GM12873 (cell line): ENCODE results near the gene ZBTB9.

ENCODE experiments used
- TF ChIP-seq, protein P1 (sequence below): IDR thresholded peaks from 2 replicates; pipeline ENCODE4 v1.5.1; 2012; ENCODE audit warnings: low read depth, mild to moderate bottlenecking, moderate library complexity, low read length, control low read depth; ENCODE audit not compliant: insufficient read depth; ENCODE audit errors: missing control alignments

ZBTB9 gene

DNA sequence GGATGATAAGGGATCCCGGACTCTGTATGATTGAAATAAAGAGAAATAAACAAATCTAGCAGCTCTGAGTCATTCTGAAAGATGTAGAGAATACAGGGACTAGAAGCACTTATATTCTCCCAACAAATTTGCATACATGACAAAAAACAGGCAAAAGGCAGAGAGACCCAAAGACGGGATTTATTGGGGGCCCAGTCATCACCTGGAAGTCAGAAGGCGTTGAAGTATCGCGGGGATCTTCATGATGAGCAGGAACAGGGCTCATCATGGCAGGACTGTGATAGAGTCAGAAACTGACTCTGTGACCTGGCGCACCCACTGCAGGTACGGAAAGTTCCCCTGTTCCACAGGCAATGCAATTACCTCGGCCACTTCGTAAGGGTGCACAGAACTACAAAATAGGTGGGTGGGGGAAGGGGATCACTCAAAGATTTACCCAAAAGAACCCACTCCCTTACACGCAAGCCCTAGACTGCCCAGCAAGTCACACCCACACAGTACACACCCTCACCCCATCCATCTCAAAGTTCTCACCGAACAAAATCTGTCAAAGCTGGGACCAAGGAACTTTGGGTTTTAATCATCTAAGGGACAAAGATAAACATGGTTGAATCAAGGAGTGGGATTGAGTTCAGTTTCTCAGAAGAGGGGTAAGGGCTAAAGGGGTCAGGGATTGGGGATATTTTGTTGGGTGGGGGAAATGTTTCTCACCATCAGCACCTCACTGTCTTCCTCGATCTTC is 37.8 kb upstream of the ZBTB9 start:
- TF ChIP-seq, protein P1, sequence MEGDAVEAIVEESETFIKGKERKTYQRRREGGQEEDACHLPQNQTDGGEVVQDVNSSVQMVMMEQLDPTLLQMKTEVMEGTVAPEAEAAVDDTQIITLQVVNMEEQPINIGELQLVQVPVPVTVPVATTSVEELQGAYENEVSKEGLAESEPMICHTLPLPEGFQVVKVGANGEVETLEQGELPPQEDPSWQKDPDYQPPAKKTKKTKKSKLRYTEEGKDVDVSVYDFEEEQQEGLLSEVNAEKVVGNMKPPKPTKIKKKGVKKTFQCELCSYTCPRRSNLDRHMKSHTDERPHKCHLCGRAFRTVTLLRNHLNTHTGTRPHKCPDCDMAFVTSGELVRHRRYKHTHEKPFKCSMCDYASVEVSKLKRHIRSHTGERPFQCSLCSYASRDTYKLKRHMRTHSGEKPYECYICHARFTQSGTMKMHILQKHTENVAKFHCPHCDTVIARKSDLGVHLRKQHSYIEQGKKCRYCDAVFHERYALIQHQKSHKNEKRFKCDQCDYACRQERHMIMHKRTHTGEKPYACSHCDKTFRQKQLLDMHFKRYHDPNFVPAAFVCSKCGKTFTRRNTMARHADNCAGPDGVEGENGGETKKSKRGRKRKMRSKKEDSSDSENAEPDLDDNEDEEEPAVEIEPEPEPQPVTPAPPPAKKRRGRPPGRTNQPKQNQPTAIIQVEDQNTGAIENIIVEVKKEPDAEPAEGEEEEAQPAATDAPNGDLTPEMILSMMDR, result no peak

DNA sequence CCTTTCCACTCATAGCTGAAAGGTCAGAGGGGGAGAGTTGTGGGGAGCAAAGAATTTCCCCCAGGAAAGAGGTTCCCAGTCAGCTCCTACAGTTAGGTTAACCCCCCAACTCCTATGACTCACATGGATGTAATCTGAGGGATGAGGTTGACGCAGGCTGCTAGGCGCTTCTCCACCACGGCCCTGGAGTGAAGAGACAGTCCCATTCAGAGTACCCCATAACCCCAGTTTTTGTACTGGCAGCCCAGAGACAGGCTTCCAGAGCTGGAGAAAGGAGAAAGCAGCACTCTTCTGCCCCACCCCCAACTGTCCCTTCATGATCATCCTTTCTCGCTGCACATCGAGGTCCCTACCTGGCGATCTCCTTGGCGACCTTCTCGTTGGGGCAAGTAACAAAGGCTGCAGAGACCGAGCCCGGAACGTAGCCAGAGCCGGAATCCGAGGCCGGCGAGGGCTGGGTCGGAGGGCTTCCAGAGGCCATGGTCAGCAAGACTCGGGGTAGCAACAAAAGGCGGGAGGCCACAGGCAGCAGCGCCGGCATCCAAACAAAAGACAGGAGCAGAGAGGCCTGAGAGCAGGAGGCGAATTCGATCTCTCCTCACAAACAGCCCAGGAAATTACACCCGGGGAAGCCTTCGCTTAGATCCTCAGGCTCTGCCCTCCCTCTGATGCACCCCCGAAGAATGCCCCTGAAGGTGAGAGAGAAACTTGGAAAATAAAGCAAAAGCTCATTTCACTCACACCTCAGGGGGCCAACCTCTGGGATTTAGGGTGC is 37.1 kb upstream of the ZBTB9 start:
- TF ChIP-seq, protein P1, result no peak

DNA sequence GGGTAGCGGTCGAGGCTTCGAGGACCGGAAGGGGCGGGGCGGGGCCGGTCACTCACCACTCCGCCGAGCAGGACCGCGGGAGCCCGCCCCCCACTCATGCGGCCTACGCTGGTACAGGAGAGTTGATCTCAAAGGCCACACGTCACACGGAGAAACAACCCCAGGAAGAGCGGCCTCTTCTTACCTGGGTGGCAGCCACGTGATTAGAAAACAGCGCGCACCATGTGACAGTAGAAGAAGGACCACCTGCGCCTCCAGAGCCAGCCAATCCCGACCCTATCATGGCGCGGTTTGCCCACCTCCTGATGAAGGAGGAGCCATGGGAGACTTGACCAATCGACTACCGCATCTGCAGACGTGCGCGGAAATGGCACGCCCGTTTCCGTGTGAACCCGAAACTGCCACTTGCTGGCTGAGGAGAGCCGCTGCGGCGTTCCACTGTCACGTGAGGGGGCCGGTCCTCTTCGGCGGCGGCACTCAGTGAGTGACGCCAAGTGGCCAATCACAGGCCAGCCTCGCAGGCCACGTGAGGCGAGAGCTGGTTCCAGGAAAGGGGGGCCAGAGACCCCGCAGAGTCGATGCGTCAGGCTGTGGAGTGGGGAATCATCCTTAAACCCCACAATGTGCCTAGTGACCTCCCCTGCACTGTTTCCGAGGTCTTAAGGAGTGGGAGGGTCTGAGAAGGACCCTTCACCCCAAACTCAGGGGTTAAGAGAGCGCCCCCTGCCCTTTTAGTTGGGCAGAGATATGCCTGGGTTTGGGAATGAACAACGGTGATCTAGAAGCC is 36.3 kb upstream of the ZBTB9 start, which contains the start of gene CUTA:
TSS of gene CUTA (minus strand) at position 205 of the 787 bp plus-strand sequence. CDS start at position 98, 107 bp downstream.
- TF ChIP-seq, protein P1, result peak; percentile 61

DNA sequence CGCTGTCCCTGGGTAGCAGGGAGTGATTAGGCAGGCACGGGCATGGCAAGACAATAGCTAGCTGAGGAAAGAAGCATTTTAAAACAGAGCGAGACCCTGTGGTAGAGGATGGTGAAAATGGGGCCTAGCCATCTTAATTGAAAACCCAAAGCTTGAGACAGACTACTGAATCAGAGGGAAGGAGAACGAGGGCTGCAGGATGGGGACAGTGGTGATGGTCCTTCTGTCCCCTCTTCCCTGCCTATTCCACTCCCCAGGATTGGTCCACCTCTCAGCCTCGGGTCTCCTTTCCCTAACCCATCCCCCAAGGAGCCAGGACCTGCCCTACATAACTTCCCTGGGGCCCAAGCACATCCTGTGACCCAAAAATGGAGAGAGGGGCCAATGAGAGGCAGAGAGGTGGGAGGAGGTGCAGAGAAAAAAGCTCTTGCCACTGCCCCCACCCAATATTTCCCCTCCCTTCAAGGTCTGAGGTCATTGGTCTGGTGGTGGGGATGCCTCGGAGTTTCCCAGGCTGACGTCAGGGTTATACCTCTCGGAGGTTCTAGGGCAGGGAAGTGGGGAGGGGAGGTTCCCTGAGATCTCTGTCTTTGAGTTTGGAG is 35.6 kb upstream of the ZBTB9 start:
- TF ChIP-seq, protein P1, result no peak

DNA sequence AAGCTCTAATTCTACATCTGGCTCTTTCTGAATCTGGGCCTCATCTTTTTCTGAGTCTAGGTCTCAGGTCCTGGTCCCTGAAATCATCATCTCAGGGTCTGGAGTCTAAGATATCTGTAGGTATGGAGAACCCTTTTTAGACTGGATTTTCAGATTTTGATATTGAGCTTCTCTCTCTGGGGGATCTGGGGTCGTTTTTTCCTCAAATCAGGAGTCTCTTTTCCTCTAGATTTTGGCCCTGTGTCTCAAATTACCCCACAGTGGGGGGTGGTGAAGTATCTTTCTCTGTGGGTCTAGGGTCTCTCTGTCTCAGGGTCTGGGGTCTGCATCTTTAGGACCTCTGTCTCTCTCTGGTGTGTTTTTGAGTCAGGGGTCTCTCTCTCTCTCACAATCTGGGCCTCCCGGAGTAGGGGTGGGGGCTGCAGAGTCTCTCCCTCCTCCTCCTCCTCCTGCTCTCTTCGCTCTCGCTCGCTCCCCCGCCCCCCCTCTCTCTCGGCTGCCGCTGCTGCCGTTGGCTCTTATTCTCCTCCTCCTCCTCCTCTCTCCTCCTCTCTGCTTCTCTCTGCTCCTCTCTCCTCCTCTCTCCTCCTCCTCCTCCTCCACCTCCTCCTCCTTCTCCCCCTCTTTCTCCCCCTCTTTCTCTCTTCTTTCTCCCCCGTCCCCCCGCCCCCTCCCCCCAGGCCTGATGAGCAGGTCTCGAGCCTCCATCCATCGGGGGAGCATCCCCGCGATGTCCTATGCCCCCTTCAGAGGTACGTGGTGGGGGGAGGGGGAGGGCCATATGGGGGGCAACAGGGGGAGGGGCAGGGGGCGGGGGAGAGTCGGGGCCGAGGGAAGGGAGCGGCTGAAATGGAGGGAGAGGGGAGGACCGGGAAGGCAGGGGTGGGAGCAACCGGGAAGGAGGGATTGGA is 34.5 kb upstream of the ZBTB9 start, which contains the start of gene SYNGAP1:
TSS of gene SYNGAP1 (plus strand) at position 486 of the 911 bp plus-strand sequence. CDS start at position 686, 200 bp downstream.
- TF ChIP-seq, protein P1, result no peak

DNA sequence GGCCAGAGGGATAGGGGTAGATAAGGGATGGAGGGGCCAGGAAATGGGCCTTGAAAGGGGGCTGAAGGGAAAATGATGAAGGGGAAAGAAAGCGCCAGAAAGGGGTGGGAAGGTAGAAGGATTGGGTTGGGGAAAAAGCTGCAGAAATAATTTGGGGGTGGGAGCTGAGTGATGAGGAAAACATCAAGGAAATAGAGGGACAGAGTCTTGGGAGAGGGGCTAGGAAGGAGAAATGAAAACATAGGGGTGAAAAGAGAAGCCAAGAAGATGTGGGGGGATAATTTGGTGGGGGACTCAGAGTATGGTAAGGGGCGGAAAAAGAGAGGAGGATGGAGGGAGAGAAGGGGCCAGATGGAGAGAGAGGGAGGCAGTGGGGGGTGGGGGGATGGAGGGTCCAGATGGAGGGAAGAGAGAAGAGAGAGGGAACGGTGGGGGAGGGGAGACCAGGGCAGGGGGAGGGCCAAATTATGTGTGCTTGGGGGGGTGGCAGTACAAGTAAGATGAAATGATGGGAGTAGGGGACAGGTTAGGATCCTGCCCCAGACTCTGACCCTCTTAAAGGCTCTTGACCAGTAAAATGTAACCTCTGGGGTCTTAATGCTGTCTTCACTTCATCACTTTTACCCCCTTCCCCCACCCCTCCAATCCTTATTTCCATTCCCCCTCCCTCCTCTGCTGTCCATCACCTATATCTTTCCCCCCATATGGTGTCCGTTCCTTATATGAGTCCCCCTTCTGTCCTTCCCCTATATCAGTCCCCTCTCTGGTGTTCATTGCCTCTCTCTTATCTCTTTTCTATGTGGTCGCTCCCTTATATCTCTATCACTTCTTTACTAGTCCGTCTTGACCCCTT is 33.7 kb upstream of the ZBTB9 start:
- TF ChIP-seq, protein P1, result no peak
